Chondrocyte (in vitro differentiated cells): ENCODE results near the gene HOXC11. TPM values are rescaled to one million over a fixed set of nuclear protein-coding genes. Genes with fewer than 3 reads are reported as not detected.

Experiments
- DNase-seq: peaks from one replicate; pipeline ENCODE4 v3.0.0; 2021; ENCODE audit warnings: mixed read lengths, low spot score
- H3K27ac Mint-ChIP-seq: one replicate; pipeline ENCODE4 v1.8.0; 2021; ENCODE audit warnings: mild to moderate bottlenecking, moderate library complexity, mixed read lengths; ENCODE audit not compliant: unreplicated experiment
- H3K27me3 Mint-ChIP-seq: 2 replicates; pipeline ENCODE4 v1.8.0; 2021; ENCODE audit warnings: low read depth, mixed read lengths
- H3K36me3 Mint-ChIP-seq: 2 replicates; pipeline ENCODE4 v1.8.0; 2021; ENCODE audit warnings: low read depth, mixed read lengths
- H3K4me1 Mint-ChIP-seq: 2 replicates; pipeline ENCODE4 v1.8.0; 2021; ENCODE audit warnings: low read depth, mild to moderate bottlenecking, mixed read lengths
- H3K4me3 Mint-ChIP-seq: one replicate; pipeline ENCODE4 v1.8.0; 2021; ENCODE audit warnings: mild to moderate bottlenecking, moderate library complexity, mixed read lengths; ENCODE audit not compliant: unreplicated experiment
- H3K9me3 Mint-ChIP-seq: 2 replicates; pipeline ENCODE4 v1.8.0; 2021; ENCODE audit warnings: low read depth, mixed read lengths
- total RNA-seq: library from RNA; stranded (reverse); gene quantifications from 3 replicates; pipeline ENCODE4 v1.2.1, GENCODE V29; 2021
- TF ChIP-seq, protein P1 (sequence below): fragments of 200-600 bp; sonication (generic); IDR thresholded peaks from 2 replicates; pipeline ENCODE4 v1.5.0; 2021; ENCODE audit warnings: antibody characterized with exemption, mild to moderate bottlenecking, moderate library complexity

HOXC11 gene
- total RNA-seq, 1 donor from 2014 or later = not detected

- H3K4me3 Mint-ChIP-seq = no peak overlapping the region
- TF ChIP-seq, protein P1, sequence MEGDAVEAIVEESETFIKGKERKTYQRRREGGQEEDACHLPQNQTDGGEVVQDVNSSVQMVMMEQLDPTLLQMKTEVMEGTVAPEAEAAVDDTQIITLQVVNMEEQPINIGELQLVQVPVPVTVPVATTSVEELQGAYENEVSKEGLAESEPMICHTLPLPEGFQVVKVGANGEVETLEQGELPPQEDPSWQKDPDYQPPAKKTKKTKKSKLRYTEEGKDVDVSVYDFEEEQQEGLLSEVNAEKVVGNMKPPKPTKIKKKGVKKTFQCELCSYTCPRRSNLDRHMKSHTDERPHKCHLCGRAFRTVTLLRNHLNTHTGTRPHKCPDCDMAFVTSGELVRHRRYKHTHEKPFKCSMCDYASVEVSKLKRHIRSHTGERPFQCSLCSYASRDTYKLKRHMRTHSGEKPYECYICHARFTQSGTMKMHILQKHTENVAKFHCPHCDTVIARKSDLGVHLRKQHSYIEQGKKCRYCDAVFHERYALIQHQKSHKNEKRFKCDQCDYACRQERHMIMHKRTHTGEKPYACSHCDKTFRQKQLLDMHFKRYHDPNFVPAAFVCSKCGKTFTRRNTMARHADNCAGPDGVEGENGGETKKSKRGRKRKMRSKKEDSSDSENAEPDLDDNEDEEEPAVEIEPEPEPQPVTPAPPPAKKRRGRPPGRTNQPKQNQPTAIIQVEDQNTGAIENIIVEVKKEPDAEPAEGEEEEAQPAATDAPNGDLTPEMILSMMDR = no peak
- no peak overlapping the region for H3K27ac Mint-ChIP-seq
- H3K4me1 Mint-ChIP-seq = no peaks in the 10 kb centered on the region
- peaks cover 89% of the 10 kb centered on the region for H3K27me3 Mint-ChIP-seq
- H3K9me3 Mint-ChIP-seq = no peaks in the 10 kb centered on the region
- no peaks in the 10 kb centered on the region for H3K36me3 Mint-ChIP-seq
- DNase-seq = no peak
Observed at GRCh38 chr12:53944907-53945847, 27.7 kb upstream of the HOXC11 start.

DNA sequence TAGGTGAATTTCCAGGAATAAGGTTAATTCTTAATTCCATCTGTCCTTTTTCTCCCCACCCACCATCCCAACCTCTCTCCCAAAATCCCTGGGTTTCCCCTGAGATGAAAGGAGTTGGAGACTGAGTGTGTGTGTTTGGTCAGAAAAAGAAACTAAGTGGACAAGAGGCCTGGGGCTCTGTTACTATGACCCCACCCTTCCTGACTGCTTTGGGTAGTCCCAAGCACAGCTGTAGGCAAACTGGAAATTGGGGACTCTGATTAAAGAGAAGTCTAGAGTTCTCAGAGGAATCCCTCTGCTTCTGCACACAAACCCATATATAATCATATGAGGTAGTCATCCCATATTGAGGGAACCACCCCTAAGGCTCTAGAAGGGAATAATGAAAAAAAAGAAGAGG, 25.2 kb upstream of the HOXC11 start:
- DNase-seq = no peak
- Mint-ChIP-seq H3K4me3 (no peak overlapping the region), H3K9me3 (no peaks in the 10 kb centered on the region), H3K36me3 (no peaks in the 10 kb centered on the region), H3K27ac (no peak overlapping the region), H3K27me3 (peaks cover 90% of the 10 kb centered on the region), H3K4me1 (peaks cover under 1% of the 10 kb centered on the region)
- TF ChIP-seq, protein P1 = no peak

- Mint-ChIP-seq H3K4me1 (peaks cover 8% of the 10 kb centered on the region), H3K27ac (no peak overlapping the region), H3K36me3 (no peaks in the 10 kb centered on the region), H3K4me3 (no peak overlapping the region), H3K9me3 (no peaks in the 10 kb centered on the region), H3K27me3 (peaks cover 92% of the 10 kb centered on the region)
- TF ChIP-seq, protein P1 = no peak
- no peak for DNase-seq
Observed at GRCh38 chr12:53948650-53949593, 24.0 kb upstream of the HOXC11 start.

- Mint-ChIP-seq H3K9me3 (no peaks in the 10 kb centered on the region), H3K27me3 (peaks cover 88% of the 10 kb centered on the region), H3K27ac (no peak overlapping the region), H3K4me1 (peaks cover 8% of the 10 kb centered on the region), H3K4me3 (no peak overlapping the region), H3K36me3 (no peaks in the 10 kb centered on the region)
- TF ChIP-seq, protein P1 = no peak
- DNase-seq = no peak
Observed at GRCh38 chr12:53949631-53950436, 23.1 kb upstream of the HOXC11 start.
